HEK293T (cell line): ENCODE data around the gene FIGN.

Experiments used
- CTCF ChIA-PET: fragments of 350-600 bp; formaldehyde crosslinking; extraction: SDS; loops from one replicate; lab custom pipeline; 2021; ENCODE audit warnings: antibody characterized with exemption, inconsistent platforms; lab: Yijun Ruan, JAX
- POLR2A ChIA-PET: fragments of 350-600 bp; formaldehyde crosslinking; extraction: SDS; loops from one replicate; lab custom pipeline; 2020; ENCODE audit warnings: antibody characterized with exemption, inconsistent platforms; lab: Yijun Ruan, JAX
- DNase-seq: peaks from one replicate; pipeline ENCODE4 v3.0.0; 2012; ENCODE audit warnings: mixed read lengths; ENCODE audit errors: extremely low spot score
- ARNT ChIP-seq: fragments of 450-650 bp; IDR thresholded peaks from 2 replicates; pipeline ENCODE4 v1.6.1; 2017; ENCODE audit warnings: mild to moderate bottlenecking
- BHLHE40 ChIP-seq: fragments of 450-650 bp; IDR thresholded peaks from 2 replicates; pipeline ENCODE4 v1.6.1; 2016; ENCODE audit warnings: mild to moderate bottlenecking, moderate library complexity, borderline replicate concordance
- CTBP1 ChIP-seq: fragments of 450-650 bp; IDR thresholded peaks from 2 replicates; pipeline ENCODE4 v1.6.1; 2016; ENCODE audit warnings: borderline replicate concordance
- ELF4 ChIP-seq: fragments of 450-650 bp; IDR thresholded peaks from 2 replicates; pipeline ENCODE4 v1.6.1; 2017; ENCODE audit warnings: antibody characterized with exemption
- FOXA1 ChIP-seq: fragments of 450-650 bp; IDR thresholded peaks from 2 replicates; pipeline ENCODE4 v1.6.1; 2016; ENCODE audit warnings: mild to moderate bottlenecking
- FOXK2 ChIP-seq: fragments of 450-650 bp; IDR thresholded peaks from 2 replicates; pipeline ENCODE4 v1.6.1; 2016; ENCODE audit warnings: mild to moderate bottlenecking
- FOXM1 ChIP-seq: fragments of 450-650 bp; IDR thresholded peaks from 2 replicates; pipeline ENCODE4 v1.6.1; 2017; ENCODE audit warnings: mild to moderate bottlenecking, borderline replicate concordance
- HDGF ChIP-seq: fragments of 450-650 bp; IDR thresholded peaks from 2 replicates; pipeline ENCODE4 v1.6.1; 2017; ENCODE audit warnings: antibody characterized with exemption, borderline replicate concordance
- L3MBTL2 ChIP-seq: fragments of 450-650 bp; conservative IDR thresholded peaks from 2 replicates; pipeline ENCODE4 v1.6.1; 2016; ENCODE audit warnings: mild to moderate bottlenecking
- LEF1 ChIP-seq: fragments of 450-650 bp; IDR thresholded peaks from 2 replicates; pipeline ENCODE4 v1.6.1; 2017; ENCODE audit warnings: mild to moderate bottlenecking, borderline replicate concordance
- NFRKB ChIP-seq: fragments of 450-650 bp; IDR thresholded peaks from 2 replicates; pipeline ENCODE4 v1.6.1; 2016; ENCODE audit warnings: mild to moderate bottlenecking, moderate library complexity
- SP1 ChIP-seq: fragments of 450-650 bp; IDR thresholded peaks from 2 replicates; pipeline ENCODE4 v1.6.1; 2017
- SUZ12 ChIP-seq: fragments of 450-650 bp; IDR thresholded peaks from 2 replicates; pipeline ENCODE4 v1.6.1; 2016; ENCODE audit warnings: mild to moderate bottlenecking
- TARDBP ChIP-seq: fragments of 450-650 bp; IDR thresholded peaks from 2 replicates; pipeline ENCODE4 v1.6.1; 2016
- ZNF384 ChIP-seq: fragments of 450-650 bp; IDR thresholded peaks from 2 replicates; pipeline ENCODE4 v1.6.1; 2016
- TF ChIP-seq, protein P1 (sequence below): fragments of 450-650 bp; IDR thresholded peaks from 2 replicates; pipeline ENCODE4 v1.6.1; 2016

The FIGN gene

DNA sequence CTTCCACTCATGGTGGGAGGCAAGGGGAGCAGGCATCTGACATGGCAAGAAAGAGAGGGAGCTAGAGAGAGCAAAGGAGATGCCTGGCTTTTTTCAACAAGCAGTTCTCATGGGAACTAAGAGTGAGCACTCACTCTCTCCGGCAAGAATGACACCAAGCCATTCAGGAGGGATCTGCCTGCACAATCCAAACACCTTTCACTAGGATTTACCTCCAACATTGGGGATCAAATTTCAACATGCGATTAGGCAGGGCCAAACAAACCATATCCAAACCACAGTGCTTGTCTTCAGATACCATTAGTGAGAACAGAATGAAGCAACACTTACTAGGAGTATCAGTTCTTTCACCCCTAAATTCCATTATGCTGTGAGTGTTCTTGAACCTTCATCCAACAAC is 77.3 kb downstream of the FIGN start:
- ChIA-PET POLR2A (no interaction called here), CTCF (no interaction called here)
- TF ChIP-seq L3MBTL2: no peak
- no peak for TF ChIP-seq SUZ12
- TF ChIP-seq FOXM1: no peak
- DNase-seq: no peak

DNA sequence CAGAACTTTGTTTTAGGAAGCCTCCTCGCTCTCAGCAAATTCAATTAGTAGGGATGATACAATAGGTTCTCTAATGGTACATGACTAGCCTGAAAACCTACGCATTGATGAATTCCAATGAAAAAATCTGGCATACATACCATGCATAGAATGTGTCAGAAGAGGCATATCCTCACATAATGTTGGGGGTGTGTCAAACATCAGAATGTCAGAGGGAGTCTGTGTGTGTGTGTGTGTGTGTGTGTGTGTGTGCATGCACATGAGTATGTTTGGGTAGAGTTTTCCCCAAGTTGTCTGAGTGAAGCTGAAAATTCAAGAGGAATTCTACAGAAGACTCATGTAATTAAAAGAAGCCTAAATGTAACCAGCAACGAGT is 78.5 kb downstream of the FIGN start:
- ChIA-PET CTCF (no interaction called here), POLR2A (no interaction called here)
- TF ChIP-seq BHLHE40 (no peak), CTBP1 (no peak), ARNT (no peak), HDGF (no peak), NFRKB (no peak), SP1 (no peak)
- DNase-seq: no peak

GRCh38 chr2:163656622-163657280 is 79.1 kb downstream of the FIGN start:
- no peak for DNase-seq
- ChIA-PET CTCF (no interaction called here), POLR2A (no interaction called here)
- TF ChIP-seq FOXA1 (no peak), BHLHE40 (no peak), SUZ12 (no peak), ELF4 (no peak), SP1 (no peak), HDGF (no peak), CTBP1 (no peak), FOXM1 (no peak), NFRKB (no peak), ZNF384 (no peak), ARNT (no peak), L3MBTL2 (no peak), TARDBP (no peak), LEF1 (no peak), FOXK2 (no peak)
- TF ChIP-seq, protein P1, sequence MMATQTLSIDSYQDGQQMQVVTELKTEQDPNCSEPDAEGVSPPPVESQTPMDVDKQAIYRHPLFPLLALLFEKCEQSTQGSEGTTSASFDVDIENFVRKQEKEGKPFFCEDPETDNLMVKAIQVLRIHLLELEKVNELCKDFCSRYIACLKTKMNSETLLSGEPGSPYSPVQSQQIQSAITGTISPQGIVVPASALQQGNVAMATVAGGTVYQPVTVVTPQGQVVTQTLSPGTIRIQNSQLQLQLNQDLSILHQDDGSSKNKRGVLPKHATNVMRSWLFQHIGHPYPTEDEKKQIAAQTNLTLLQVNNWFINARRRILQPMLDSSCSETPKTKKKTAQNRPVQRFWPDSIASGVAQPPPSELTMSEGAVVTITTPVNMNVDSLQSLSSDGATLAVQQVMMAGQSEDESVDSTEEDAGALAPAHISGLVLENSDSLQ: no peak

DNA sequence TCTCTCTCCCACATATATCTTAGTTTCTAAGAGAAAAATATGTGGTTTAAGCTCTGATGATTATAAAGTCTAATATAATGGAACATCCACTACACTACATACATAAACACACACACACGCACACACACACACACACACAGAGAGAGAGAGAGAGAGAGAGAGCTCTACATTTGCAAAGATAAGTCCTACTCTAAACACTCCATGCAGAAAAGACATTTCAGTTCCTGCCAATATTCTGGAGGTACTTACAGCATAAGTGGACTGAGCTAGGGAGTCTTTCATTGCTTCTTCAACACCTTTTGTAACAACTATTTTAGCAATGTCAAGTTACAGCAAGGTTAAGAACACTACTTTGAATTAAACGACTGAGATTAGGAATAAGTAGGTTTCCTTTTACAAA is 80.1 kb downstream of the FIGN start:
- TF ChIP-seq HDGF: no peak
- no peak for TF ChIP-seq SP1
- TF ChIP-seq BHLHE40: no peak
- TF ChIP-seq ARNT: no peak
- no peak for TF ChIP-seq NFRKB
- TF ChIP-seq FOXM1: no peak
- no peak for TF ChIP-seq TARDBP
- TF ChIP-seq, protein P1: no peak
- ChIA-PET POLR2A (no interaction called here), CTCF (no interaction called here)
- no peak for DNase-seq

GRCh38 chr2:163652751-163653150 is 83.1 kb downstream of the FIGN start:
- no peak for DNase-seq
- TF ChIP-seq SUZ12: no peak
- no peak for TF ChIP-seq ZNF384
- TF ChIP-seq FOXK2: no peak
- no peak for TF ChIP-seq HDGF
- TF ChIP-seq SP1: no peak
- ChIA-PET POLR2A (no interaction called here), CTCF (no interaction called here)

DNA sequence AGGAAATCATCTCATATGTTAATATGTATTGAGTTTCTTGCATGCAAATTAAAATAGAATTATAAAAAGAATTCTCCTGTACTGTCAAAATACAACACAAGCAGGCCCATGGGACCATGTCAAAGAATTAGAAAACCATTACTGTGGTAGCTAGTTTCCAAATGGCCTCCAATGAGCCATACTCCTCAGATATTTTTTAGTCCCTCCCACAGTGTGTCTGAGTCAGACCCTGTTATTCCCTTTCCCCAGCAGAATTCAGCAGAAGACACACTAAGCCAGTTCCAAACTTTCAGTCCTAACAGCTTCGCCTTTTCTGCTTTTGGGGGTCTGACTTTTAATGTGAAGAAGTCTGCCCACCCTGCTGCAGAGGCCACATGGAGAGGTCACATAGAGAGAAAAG is 86.7 kb downstream of the FIGN start:
- ChIA-PET CTCF (no interaction called here), POLR2A (no interaction called here)
- no peak for DNase-seq
- TF ChIP-seq BHLHE40 (no peak), ARNT (no peak), SUZ12 (no peak), NFRKB (no peak), FOXA1 (no peak), ZNF384 (no peak), TARDBP (no peak), CTBP1 (no peak), SP1 (no peak), ELF4 (no peak), LEF1 (no peak), HDGF (no peak), FOXK2 (no peak), L3MBTL2 (no peak), FOXM1 (no peak)
- TF ChIP-seq, protein P1: no peak
